HG03060 (cell line): ENCODE data around the gene FAM236D.
A peak's percentile ranks its signal among the peaks of the same experiment; 100 is the strongest.
"Not testable (repeated sequence)": the region's sequence is repeated elsewhere in the genome, so short reads cannot be mapped to it uniquely, and the experiment has no call there.

Source experiments
- ATAC-seq: cut with Tn5 transposase; IDR thresholded peaks from one replicate; pipeline ENCODE4 v1.9.1; 2021; ENCODE audit warnings: low read depth, moderate number of reproducible peaks; ENCODE audit not compliant: unreplicated experiment

FAM236D gene

GRCh38 chrX:72808110-72808509, at the start of gene FAM236D:
Gene FAM236D, minus strand, starts transcription at chrX:72808210. Its CDS starts 100 bp downstream, at chrX:72808110.
- ATAC-seq: not testable (repeated sequence)

- not testable (repeated sequence) for ATAC-seq
These were observed 29.5 kb upstream of the FAM236D start for GRCh38 chrX:72837532-72837931.

- not testable (repeated sequence) for ATAC-seq
These were observed 22.7 kb upstream of the FAM236D start for GRCh38 chrX:72830701-72831100.

GRCh38 chrX:72790390-72790789, 17.6 kb downstream of the FAM236D start:
- ATAC-seq: not testable (repeated sequence)

DNA sequence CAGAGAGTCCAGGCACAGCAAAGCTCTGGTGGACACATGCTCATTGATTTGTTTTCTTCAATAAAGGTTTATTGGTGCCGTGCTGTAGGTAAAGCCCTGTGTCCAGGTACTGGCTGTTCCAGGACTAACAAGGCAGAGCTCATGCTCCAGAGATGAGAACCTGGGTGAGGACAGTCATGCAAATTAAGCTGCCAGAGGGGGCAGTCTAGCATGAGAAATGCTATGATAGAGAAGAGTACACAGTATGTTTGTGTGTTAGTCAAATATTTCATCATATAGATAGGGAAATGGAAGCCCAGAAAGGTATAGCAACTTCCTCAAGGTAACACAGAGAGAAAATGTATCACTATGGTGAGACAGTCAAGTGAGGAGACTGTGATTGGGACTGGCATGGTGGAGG, 19.9 kb downstream of the FAM236D start:
- ATAC-seq: not testable (repeated sequence)

DNA sequence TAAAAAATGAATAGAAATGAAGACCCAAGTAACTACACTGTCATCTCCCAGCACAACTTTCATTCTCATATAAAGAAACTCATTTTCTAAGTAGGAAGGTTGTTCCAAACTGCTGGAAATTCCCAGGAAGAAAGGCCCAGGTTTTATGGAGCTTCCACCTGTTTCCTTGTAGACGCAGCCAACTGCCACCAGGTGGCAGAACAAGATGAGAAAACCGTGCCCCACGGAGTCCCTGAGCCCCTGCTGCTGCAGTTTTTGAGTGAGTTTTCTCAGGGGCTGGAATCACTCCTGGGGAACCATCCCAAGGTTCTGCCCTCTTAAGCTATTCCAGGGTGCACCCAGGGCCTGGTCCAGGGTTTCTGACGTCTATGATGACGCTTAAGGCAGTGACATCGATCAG, 24.0 kb downstream of the FAM236D start:
- not testable (repeated sequence) for ATAC-seq

DNA sequence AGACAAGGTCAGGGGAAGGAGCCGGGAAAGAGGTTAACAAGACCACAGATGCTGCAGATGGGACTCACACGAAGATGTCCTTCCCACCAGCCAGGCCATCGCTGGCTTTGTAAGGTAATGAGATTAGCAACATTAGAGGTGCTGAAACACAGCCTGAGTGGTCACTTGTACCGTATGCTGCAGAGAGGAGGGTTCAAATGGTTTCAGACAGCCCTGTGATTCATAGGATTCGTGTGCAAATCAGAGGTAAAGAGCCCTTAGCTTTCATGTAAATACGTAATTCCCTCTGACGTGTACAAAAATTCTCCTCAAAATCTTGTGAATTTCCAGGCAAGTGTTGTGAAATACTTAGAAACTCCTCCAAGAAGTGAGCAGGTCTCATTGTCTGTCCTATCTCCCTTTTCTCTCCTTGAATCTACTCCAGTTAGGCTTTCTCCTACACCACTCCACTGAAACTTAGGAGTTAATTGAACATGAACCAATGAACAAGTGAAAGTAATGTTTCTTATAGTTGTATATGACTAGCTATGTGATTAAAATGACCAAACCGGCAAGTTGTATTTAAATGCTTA, 24.6 kb downstream of the FAM236D start:
- not testable (repeated sequence) for ATAC-seq

- not testable (repeated sequence) for ATAC-seq
These were observed 25.4 kb downstream of the FAM236D start, which contains the start of gene FAM236B for GRCh38 chrX:72782560-72782959. Gene FAM236B, minus strand, starts transcription at chrX:72782660. Its CDS starts 100 bp downstream, at chrX:72782560.

DNA sequence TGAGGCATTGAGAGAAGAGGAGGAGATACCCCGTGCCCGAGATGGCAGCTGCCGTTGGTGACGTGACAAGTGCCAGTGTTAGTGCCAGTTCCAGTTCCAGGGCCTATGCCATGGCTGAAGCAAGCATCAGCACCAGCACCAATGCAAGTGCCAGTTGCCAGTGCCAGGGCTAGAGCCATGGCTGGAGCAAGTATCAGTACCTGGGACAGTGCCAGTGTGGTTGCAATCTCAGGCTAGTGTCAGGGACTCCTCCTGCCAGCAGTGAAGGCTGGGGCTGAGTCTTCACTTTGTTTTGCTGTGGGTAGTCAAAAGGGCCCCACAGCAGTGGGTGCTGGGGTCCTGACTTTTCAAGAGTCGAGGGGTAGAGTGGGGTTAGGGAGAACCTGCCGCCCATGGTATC, 29.9 kb downstream of the FAM236D start:
- ATAC-seq: not testable (repeated sequence)

- peak; percentile 69 for ATAC-seq
These were observed 30.6 kb downstream of the FAM236D start for GRCh38 chrX:72777467-72777790.

GRCh38 chrX:72776653-72777466, 31.1 kb downstream of the FAM236D start, which contains the start of gene DMRTC1B:
Gene DMRTC1B, plus strand, starts transcription at chrX:72776890. Its CDS starts 68,246 bp downstream, at chrX:72845136.
- peak; percentile 69 for ATAC-seq

- not testable (repeated sequence) for ATAC-seq
These were observed 47.6 kb downstream of the FAM236D start for GRCh38 chrX:72760454-72760853.
